IMR-90 (cell line): Measurements from ENCODE around the gene DAAM1.

Experiments used
- BHLHE40 ChIP-seq: fragments of 150-350 bp; IDR thresholded peaks from 2 replicates; pipeline ENCODE4 v1.6.1; 2016; ENCODE audit warnings: mild to moderate bottlenecking, low read depth, low read length
- MAFK ChIP-seq: IDR thresholded peaks from 2 replicates; pipeline ENCODE4 v1.6.1; 2012; ENCODE audit warnings: low read depth, low read length, improper control_type of control experiment
- NFE2L2 ChIP-seq: fragments of 150-350 bp; IDR thresholded peaks from 2 replicates; pipeline ENCODE4 v1.6.1; 2016; ENCODE audit warnings: low read depth, mild to moderate bottlenecking, low read length
- POLR2A ChIP-seq: IDR thresholded peaks from 2 replicates; pipeline ENCODE4 v1.6.1; 2012; ENCODE audit warnings: mild to moderate bottlenecking, low read depth, low read length
- TF ChIP-seq, protein P1 (sequence below): conservative IDR thresholded peaks from 2 replicates; pipeline ENCODE4 v1.5.1; 2012; ENCODE audit warnings: mild to moderate bottlenecking, low read depth, low read length, improper control_type of control experiment
- TF ChIP-seq, protein P2 (sequence below): fragments of 150-350 bp; IDR thresholded peaks from 2 replicates; pipeline ENCODE4 v1.6.1; 2016; ENCODE audit warnings: low read depth, mild to moderate bottlenecking, low read length, moderate library complexity, borderline replicate concordance

GRCh38 chr14:59406454-59407245 lies 218.2 kb downstream of the DAAM1 start:
- TF ChIP-seq POLR2A, result no peak
- TF ChIP-seq BHLHE40, result no peak
- TF ChIP-seq, protein P1, sequence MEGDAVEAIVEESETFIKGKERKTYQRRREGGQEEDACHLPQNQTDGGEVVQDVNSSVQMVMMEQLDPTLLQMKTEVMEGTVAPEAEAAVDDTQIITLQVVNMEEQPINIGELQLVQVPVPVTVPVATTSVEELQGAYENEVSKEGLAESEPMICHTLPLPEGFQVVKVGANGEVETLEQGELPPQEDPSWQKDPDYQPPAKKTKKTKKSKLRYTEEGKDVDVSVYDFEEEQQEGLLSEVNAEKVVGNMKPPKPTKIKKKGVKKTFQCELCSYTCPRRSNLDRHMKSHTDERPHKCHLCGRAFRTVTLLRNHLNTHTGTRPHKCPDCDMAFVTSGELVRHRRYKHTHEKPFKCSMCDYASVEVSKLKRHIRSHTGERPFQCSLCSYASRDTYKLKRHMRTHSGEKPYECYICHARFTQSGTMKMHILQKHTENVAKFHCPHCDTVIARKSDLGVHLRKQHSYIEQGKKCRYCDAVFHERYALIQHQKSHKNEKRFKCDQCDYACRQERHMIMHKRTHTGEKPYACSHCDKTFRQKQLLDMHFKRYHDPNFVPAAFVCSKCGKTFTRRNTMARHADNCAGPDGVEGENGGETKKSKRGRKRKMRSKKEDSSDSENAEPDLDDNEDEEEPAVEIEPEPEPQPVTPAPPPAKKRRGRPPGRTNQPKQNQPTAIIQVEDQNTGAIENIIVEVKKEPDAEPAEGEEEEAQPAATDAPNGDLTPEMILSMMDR, result no peak
- 0 out of 2 replicates have a peak, but pooled peaks have one; percentile 21 for TF ChIP-seq MAFK
- TF ChIP-seq, protein P2, sequence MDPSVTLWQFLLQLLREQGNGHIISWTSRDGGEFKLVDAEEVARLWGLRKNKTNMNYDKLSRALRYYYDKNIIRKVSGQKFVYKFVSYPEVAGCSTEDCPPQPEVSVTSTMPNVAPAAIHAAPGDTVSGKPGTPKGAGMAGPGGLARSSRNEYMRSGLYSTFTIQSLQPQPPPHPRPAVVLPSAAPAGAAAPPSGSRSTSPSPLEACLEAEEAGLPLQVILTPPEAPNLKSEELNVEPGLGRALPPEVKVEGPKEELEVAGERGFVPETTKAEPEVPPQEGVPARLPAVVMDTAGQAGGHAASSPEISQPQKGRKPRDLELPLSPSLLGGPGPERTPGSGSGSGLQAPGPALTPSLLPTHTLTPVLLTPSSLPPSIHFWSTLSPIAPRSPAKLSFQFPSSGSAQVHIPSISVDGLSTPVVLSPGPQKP, result no peak
- TF ChIP-seq NFE2L2, result no peak
